ENCODE data around the gene GALR1.

Gene GALR1

GRCh38 chr18:77320971-77321559 is 71.4 kb downstream of the GALR1 start:
- H3K4me3 ChIP-seq (ENCODE audit: low read depth, low read length) = no peak overlapping the region

DNA sequence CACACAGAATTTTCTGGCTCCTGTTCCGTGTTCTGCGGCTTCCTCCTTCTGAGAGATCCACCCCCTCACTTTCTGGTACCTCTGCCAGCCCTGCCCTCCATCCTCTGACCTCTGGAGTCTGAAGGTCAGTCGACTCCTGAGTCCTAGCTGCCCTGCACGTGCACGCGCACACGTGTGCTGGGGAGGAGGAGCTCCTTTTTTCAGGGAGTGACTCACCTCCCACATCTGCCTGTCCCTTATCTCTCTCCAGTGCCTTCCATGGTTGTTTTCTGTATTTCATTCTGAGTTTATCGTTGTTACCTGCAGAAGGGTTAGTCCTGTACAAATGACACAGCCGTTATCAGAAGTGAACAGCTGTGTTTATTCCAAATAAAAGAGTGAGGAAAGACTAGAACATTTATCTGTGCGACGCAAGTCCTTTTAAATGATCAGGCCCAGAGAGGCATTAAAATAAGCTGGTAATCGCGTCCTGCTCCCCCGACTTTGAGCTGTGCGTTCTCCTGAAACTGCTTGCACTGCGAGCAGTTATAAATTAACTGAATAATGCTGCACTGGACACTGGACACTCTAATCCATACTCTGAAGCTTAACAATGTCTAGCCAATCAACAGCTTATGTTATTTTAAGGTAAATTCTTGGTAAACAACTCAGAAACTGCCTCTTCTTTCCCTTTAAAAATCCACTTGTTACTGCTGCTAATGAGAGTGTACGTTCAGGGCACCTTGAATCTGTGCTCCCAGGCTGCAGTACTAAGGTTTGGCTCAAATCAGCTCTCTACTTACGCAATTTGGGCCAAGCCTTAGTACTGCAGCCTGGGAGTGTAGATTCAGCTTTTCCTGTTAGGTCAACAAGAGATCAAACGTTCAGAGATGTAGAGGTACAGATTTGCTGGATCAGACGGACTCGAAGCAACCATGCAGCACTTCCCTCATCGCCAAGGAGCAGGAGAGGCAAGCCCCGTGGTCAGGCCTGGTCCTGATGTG is 72.5 kb downstream of the GALR1 start:
- no peak overlapping the region for H3K4me3 ChIP-seq (ENCODE audit: low read depth, low read length)

DNA sequence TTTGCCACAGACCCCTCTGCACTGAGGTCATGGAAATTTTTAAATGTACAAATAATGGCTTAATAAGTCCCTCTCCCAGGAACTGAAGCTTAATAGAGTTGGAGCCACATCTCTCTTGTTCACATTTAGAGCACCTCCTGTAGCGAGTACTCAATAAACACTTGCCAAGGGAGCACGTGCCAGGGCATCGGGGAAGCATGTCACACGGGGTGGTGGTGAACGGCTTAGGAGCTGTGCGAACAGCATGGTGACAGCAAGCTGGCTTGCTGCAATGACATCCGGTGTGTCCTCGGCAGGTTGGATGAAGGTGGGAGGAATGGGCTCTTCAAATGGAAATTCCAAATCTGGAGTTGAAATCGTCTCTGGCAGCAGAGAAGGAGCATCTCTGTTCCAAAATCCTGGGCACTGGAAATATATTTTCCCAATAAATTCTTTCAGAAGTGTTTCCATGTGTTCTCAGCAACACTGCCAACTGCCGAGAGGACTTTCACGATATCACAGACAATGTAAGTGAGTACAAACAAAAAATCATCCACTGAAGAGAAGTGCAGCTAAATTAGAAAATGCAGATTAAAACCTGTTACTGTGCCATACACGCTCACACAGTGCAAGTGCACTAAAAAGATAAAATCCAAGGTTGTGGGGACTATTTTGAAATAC is 74.1 kb downstream of the GALR1 start:
- no peak overlapping the region for H3K4me3 ChIP-seq (ENCODE audit: low read depth, low read length)
